T-cell (primary cell): ENCODE data around the gene DOCK9. TPM values are rescaled to one million over a fixed set of nuclear protein-coding genes. Genes with fewer than 3 reads are reported as not detected.

ENCODE experiments used
- ATAC-seq, 4 experiments: fragments of 200-7000 bp in 3 of 4; fragments of 150-1000 bp in 1 of 4; cut with Tn5 transposase; replicated peaks in 1 of 4; 1 replicate in 3 of 4; 2 replicates in 1 of 4; pipeline ENCODE4 v1.10.0; 2021; ENCODE audit warnings: moderate library complexity in 3 of 4, mild to moderate bottlenecking in 2 of 4, moderate number of reproducible peaks in 1 of 4
- CTCF ChIA-PET, 2 donors: fragments of 300-600 bp; sonication (Branson Sonifier 250); formaldehyde crosslinking; loops; one replicate each; lab custom pipeline; 2022; ENCODE audit warnings: antibody characterized with exemption in 2 of 2; lab: Charles Lee
- POLR2A ChIA-PET, 2 donors: fragments of 300-600 bp; sonication (Branson Sonifier 250); formaldehyde crosslinking; loops; one replicate each; lab custom pipeline; 2022; ENCODE audit warnings: antibody characterized with exemption in 2 of 2; lab: Charles Lee
- DNase-seq, 35 experiments: peaks; one replicate each; pipeline versions ENCODE4 v3.0.0 to v3.0.0-alpha.2; 2013 to 2023
- H3K27ac ChIP-seq: one replicate; pipeline ENCODE4 v1.5.1; 2013; ENCODE audit warnings: low read length
- H3K27me3 ChIP-seq, 2 experiments: replicated peaks in 1 of 2; 1 replicate in 1 of 2; 2 replicates in 1 of 2; pipeline versions ENCODE4 v1.6.1 to v1.7.0; 2013; ENCODE audit warnings: low read length in 1 of 2, mixed read lengths in 1 of 2; ENCODE audit not compliant: control insufficient read depth in 2 of 2, insufficient read depth in 2 of 2; ENCODE audit errors: extremely low read depth in 1 of 2
- H3K36me3 ChIP-seq, 2 donors: 1 replicate in 1 of 2; 2 replicates in 1 of 2; pipeline versions ENCODE4 v1.6.1 to v1.7.0; 2013; ENCODE audit warnings: low read length in 1 of 2; ENCODE audit not compliant: control insufficient read depth in 2 of 2, insufficient read depth in 1 of 2; ENCODE audit errors: extremely low read depth in 1 of 2
- H3K4me1 ChIP-seq, 2 experiments: 1 replicate in 1 of 2; 2 replicates in 1 of 2; pipeline versions ENCODE4 v1.6.1 to v1.7.0; 2013; ENCODE audit warnings: low read length in 2 of 2, mixed read lengths in 1 of 2; ENCODE audit not compliant: insufficient read depth in 2 of 2, control insufficient read depth in 1 of 2; ENCODE audit errors: extremely low read depth in 1 of 2
- H3K4me3 ChIP-seq, 2 donors: 1 replicate in 1 of 2; 2 replicates in 1 of 2; pipeline versions ENCODE4 v1.5.1 to v1.7.0; 2013; ENCODE audit warnings: mild to moderate bottlenecking in 2 of 2, low read length in 1 of 2, moderate library complexity in 1 of 2; ENCODE audit not compliant: control insufficient read depth in 1 of 2; ENCODE audit errors: extremely low read depth in 1 of 2
- H3K9me3 ChIP-seq: 2 replicates; pipeline ENCODE4 v1.7.0; 2013
- H3K27ac Mint-ChIP-seq, 2 donors: one replicate each; pipeline ENCODE4 v1.8.0; 2020 to 2021; ENCODE audit warnings: mild to moderate bottlenecking in 2 of 2, mixed read lengths in 2 of 2
- H3K27me3 Mint-ChIP-seq, 2 donors: one replicate each; pipeline ENCODE4 v1.8.0; 2021 to 2022; ENCODE audit warnings: mixed read lengths in 2 of 2
- H3K36me3 Mint-ChIP-seq: one replicate; pipeline ENCODE4 v1.8.0; 2021; ENCODE audit warnings: mixed read lengths
- H3K4me1 Mint-ChIP-seq, 3 donors: one replicate each; pipeline ENCODE4 v1.8.0; 2020 to 2022; ENCODE audit warnings: mixed read lengths in 3 of 3, mild to moderate bottlenecking in 1 of 3
- H3K4me3 Mint-ChIP-seq, 3 donors: one replicate each; pipeline ENCODE4 v1.8.0; 2020 to 2022; ENCODE audit warnings: mild to moderate bottlenecking in 3 of 3, mixed read lengths in 3 of 3, moderate library complexity in 3 of 3
- H3K9me3 Mint-ChIP-seq, 3 donors: one replicate each; pipeline ENCODE4 v1.8.0; 2020 to 2022; ENCODE audit warnings: mixed read lengths in 3 of 3
- WGBS: methylation state at CpG from one replicate; pipeline ENCODE4 v1.1.5; 2013; ENCODE audit warnings: missing lambda C conversion rate; ENCODE audit not compliant: insufficient coverage; 5-methylcytosine and 5-hydroxymethylcytosine counted together
- total RNA-seq, 35 experiments: library from RNA in 6 of 35; stranded (reverse) in 6 of 35; fragments of 120-200 nt in 1 of 35; gene quantifications; one replicate each; pipeline versions ENCODE4 v1.2.1 to v1.2.4 and lab custom pipeline; 2013 to 2026

The DOCK9 gene, protein sequence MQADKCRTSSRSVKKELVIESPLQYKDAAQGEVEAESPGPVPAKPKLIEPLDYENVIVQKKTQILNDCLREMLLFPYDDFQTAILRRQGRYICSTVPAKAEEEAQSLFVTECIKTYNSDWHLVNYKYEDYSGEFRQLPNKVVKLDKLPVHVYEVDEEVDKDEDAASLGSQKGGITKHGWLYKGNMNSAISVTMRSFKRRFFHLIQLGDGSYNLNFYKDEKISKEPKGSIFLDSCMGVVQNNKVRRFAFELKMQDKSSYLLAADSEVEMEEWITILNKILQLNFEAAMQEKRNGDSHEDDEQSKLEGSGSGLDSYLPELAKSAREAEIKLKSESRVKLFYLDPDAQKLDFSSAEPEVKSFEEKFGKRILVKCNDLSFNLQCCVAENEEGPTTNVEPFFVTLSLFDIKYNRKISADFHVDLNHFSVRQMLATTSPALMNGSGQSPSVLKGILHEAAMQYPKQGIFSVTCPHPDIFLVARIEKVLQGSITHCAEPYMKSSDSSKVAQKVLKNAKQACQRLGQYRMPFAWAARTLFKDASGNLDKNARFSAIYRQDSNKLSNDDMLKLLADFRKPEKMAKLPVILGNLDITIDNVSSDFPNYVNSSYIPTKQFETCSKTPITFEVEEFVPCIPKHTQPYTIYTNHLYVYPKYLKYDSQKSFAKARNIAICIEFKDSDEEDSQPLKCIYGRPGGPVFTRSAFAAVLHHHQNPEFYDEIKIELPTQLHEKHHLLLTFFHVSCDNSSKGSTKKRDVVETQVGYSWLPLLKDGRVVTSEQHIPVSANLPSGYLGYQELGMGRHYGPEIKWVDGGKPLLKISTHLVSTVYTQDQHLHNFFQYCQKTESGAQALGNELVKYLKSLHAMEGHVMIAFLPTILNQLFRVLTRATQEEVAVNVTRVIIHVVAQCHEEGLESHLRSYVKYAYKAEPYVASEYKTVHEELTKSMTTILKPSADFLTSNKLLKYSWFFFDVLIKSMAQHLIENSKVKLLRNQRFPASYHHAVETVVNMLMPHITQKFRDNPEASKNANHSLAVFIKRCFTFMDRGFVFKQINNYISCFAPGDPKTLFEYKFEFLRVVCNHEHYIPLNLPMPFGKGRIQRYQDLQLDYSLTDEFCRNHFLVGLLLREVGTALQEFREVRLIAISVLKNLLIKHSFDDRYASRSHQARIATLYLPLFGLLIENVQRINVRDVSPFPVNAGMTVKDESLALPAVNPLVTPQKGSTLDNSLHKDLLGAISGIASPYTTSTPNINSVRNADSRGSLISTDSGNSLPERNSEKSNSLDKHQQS (N-terminal part only)
- total RNA-seq = 100 to 1,000 TPM in 4 of 5 donors, 10 to 100 TPM in 1; 96.2 to 170 (median 162) TPM
- 113 TPM for total RNA-seq (2013)
- total RNA-seq (lab: John Stamatoyannopoulos, UW) = 68.4 to 385 (median 165) reads per million in 29 experiments

DNA sequence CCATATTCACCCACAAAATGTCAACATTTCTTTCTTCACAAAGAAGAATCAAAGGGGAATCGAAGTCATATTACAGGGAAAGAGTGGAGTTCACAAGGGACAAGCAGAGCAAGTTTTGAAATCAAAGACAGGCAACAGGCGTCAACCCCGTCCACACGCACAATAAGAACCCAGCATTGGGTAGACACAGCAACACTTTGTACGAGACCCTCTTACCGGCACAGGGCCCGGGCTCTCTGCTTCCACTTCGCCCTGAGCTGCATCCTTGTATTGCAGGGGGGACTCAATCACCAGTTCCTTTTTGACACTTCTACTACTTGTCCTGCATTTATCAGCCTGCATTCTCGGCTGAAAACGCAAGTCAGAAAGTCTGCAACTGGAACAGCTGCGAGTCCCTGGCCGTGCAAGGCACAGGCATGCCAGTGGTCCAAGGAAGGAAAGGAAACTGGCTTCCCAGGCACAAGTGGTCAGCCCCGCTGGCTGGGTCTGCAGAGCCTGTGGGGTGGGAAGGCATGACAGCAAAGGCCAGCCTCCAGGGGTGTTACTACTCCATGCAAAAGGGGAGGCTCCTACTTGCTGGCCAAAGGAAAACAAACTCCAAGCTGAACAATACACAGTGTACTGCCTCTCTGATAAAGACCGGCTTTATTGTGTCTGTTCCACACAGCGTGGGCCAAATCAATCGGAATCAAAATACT lies at the start of gene DOCK9:
Gene DOCK9, minus strand, starts transcription at position 497 of the 698 bp plus-strand sequence. Its CDS starts 155 bp downstream, at position 342.
- Mint-ChIP-seq H3K27me3 (no peaks in the 10 kb centered on the region), H3K27ac (peak within 1 kb of the TSS in 1 of 2 donors; percentile 54), H3K9me3 (no peaks in the 10 kb centered on the region), H3K4me3 (no peak within 1 kb of the TSS), H3K4me1 (peaks cover 88 to 89% (median 89%) of the 10 kb centered on the region in 3 donors), H3K36me3 (no peaks in the 10 kb centered on the region)
- DNase-seq = no peak
- no peak for ATAC-seq
- H3K27ac ChIP-seq = no peak within 1 kb of the TSS
- H3K9me3 ChIP-seq = no peaks in the 10 kb centered on the region
- no peak within 1 kb of the TSS for H3K4me3 ChIP-seq
- no peaks in the 10 kb centered on the region for H3K36me3 ChIP-seq
- H3K4me1 ChIP-seq = peaks cover 31 to 38% of the 10 kb centered on the region in 2 experiments
- ChIA-PET CTCF (no interaction called here), POLR2A (interaction anchor here in 1 of 2 donors (0.5 kb wide), 1 partner anchor 87 kb away, joined by 3 read pairs; no protein-coding TSS in a partner anchor)
- 96% methylated on average over 14 of the region's 16 CpGs for WGBS
- no peaks in the 10 kb centered on the region for H3K27me3 ChIP-seq

GRCh38 chr13:99027260-99027659 lies 49.4 kb upstream of the DOCK9 start:
- POLR2A ChIA-PET = no interaction called here
- Mint-ChIP-seq H3K9me3 (peaks cover 0 to 7% (median 0%) of the 10 kb centered on the region in 3 donors), H3K27me3 (no peaks in the 10 kb centered on the region), H3K4me1 (peaks cover 70 to 96% (median 88%) of the 10 kb centered on the region in 3 donors), H3K4me3 (no peak overlapping the region), H3K27ac (no peak overlapping the region), H3K36me3 (peaks cover 14% of the 10 kb centered on the region)
- peaks cover 0 to 13% of the 10 kb centered on the region in 2 experiments for H3K4me1 ChIP-seq
- H3K9me3 ChIP-seq = no peaks in the 10 kb centered on the region
- ATAC-seq = no peak
- H3K27me3 ChIP-seq = no peaks in the 10 kb centered on the region
- DNase-seq = no peak
- H3K27ac ChIP-seq = no peak overlapping the region
- H3K36me3 ChIP-seq = no peaks in the 10 kb centered on the region
- CTCF ChIA-PET = no interaction called here
- H3K4me3 ChIP-seq = no peak overlapping the region
- WGBS = 55% methylated on average over 5 of the region's 7 CpGs

DNA sequence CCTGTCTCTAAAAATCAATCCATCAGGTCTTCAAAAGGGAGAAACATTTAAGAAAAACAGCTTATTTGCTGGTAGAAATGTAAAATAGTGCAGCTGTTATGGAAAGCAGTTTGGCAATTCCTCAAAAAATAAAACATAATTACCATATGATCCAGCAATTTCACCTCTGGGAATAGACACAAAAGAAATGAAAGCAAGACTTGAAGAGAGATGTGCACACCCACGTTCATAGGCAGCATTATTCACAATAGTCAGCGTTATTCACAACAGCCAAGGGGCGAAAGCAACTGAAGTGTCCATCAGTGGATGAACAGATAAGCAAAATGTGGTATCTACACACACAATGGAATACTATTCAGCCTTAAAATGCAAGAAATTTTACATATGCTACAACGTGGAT lies 45.1 kb upstream of the DOCK9 start:
- peaks cover 0 to 2% of the 10 kb centered on the region in 2 donors for H3K36me3 ChIP-seq
- H3K27ac Mint-ChIP-seq = no peak overlapping the region
- H3K36me3 Mint-ChIP-seq = peaks cover 15% of the 10 kb centered on the region
- no peaks in the 10 kb centered on the region for H3K27me3 ChIP-seq
- H3K9me3 ChIP-seq = no peaks in the 10 kb centered on the region
- DNase-seq = no peak
- H3K27ac ChIP-seq = no peak overlapping the region
- no peak overlapping the region for H3K4me3 ChIP-seq
- H3K9me3 Mint-ChIP-seq = no peaks in the 10 kb centered on the region
- ChIA-PET CTCF (interaction anchor here (0.7 to 0.9 kb wide), 2 partner anchors 38 to 154 kb away, joined by 3 read pairs; no protein-coding TSS in a partner anchor), POLR2A (interaction anchor here in 1 of 2 donors (1.1 kb wide), 1 partner anchor 9 kb away, joined by 4 read pairs; no protein-coding TSS in a partner anchor)
- H3K4me3 Mint-ChIP-seq = no peak overlapping the region
- peaks cover 0 to 11% of the 10 kb centered on the region in 2 experiments for H3K4me1 ChIP-seq
- WGBS = 60% methylated on average over 1 of the region's 4 CpGs
- no peaks in the 10 kb centered on the region for H3K27me3 Mint-ChIP-seq
- peaks cover 79 to 81% (median 81%) of the 10 kb centered on the region in 3 donors for H3K4me1 Mint-ChIP-seq
- ATAC-seq = no peak

GRCh38 chr13:99018418-99019180 lies 40.7 kb upstream of the DOCK9 start:
- ATAC-seq = no peak
- POLR2A ChIA-PET = no interaction called here
- H3K4me3 Mint-ChIP-seq = no peak overlapping the region

More at GRCh38 chr13:99018418-99019180, 40.7 kb upstream of the DOCK9 start:
- no peaks in the 10 kb centered on the region for H3K9me3 ChIP-seq
- peaks cover 11 to 31% of the 10 kb centered on the region in 2 experiments for H3K4me1 ChIP-seq
- no CpG with 5 or more reads among the region's 3 CpGs for WGBS
- Mint-ChIP-seq H3K27me3 (no peaks in the 10 kb centered on the region), H3K27ac (no peak overlapping the region), H3K9me3 (no peaks in the 10 kb centered on the region), H3K36me3 (peaks cover 10% of the 10 kb centered on the region), H3K4me1 (peaks cover 74 to 86% (median 79%) of the 10 kb centered on the region in 3 donors)
- peaks cover 0 to 2% of the 10 kb centered on the region in 2 donors for H3K36me3 ChIP-seq
- H3K27ac ChIP-seq = no peak overlapping the region
- no peak for DNase-seq
- H3K4me3 ChIP-seq = no peak overlapping the region
- CTCF ChIA-PET = no interaction called here
- no peaks in the 10 kb centered on the region for H3K27me3 ChIP-seq
